Measurements from ENCODE around the gene CALM3. TPM values are rescaled to one million over a fixed set of nuclear protein-coding genes. Genes with fewer than 3 reads are reported as not detected.

Gene CALM3
- polyA plus RNA-seq, 1 of the 3 experiments (the other 2 are of a cell fraction): 495 TPM

GRCh38 chr19:46640656-46641055 lies 39.5 kb downstream of the CALM3 start:
- Histone ChIP-seq H3K9ac (no peak overlapping the region), H3K4me2 (no peak overlapping the region), H3K79me2 (ENCODE audit: insufficient read depth) (no peaks in the 10 kb centered on the region), H3K4me1 (ENCODE audit: control insufficient read depth in 1 of 2, insufficient read depth in 2 of 2, low read depth in 1 of 2, low read length in 1 of 2) (peaks cover 7 to 25% of the 10 kb centered on the region in 2 experiments; a peak in 2 of 4 replicates), H4K20me1 (ENCODE audit: insufficient read depth) (no peaks in the 10 kb centered on the region), H3K36me3 (replicated peaks in 1 of 2; ENCODE audit: control insufficient read depth in 1 of 2, insufficient read depth in 2 of 2, low read length in 1 of 2) (no peaks in the 10 kb centered on the region), H3K4me3 (ENCODE audit: low read depth in 2 of 2, low read length in 1 of 2) (no peak overlapping the region), H3K9me2 (no peaks in the 10 kb centered on the region), H3K27me3 (ENCODE audit: insufficient read depth) (no peaks in the 10 kb centered on the region), H2AFZ (ENCODE audit: low read depth) (no peak overlapping the region), H3K27ac (ENCODE audit: low read depth in 2 of 2, low read length in 1 of 2) (peak overlapping the region in 1 of 2 experiments; percentile 97; a peak in 2 of 4 replicates), H3K9me3 (no peaks in the 10 kb centered on the region), H3F3A (replicated peaks; ENCODE audit: insufficient read depth) (peaks cover 9% of the 10 kb centered on the region)
- TF ChIP-seq, protein P1, sequence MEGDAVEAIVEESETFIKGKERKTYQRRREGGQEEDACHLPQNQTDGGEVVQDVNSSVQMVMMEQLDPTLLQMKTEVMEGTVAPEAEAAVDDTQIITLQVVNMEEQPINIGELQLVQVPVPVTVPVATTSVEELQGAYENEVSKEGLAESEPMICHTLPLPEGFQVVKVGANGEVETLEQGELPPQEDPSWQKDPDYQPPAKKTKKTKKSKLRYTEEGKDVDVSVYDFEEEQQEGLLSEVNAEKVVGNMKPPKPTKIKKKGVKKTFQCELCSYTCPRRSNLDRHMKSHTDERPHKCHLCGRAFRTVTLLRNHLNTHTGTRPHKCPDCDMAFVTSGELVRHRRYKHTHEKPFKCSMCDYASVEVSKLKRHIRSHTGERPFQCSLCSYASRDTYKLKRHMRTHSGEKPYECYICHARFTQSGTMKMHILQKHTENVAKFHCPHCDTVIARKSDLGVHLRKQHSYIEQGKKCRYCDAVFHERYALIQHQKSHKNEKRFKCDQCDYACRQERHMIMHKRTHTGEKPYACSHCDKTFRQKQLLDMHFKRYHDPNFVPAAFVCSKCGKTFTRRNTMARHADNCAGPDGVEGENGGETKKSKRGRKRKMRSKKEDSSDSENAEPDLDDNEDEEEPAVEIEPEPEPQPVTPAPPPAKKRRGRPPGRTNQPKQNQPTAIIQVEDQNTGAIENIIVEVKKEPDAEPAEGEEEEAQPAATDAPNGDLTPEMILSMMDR (IDR thresholded peaks at IDR 0.05): no peak
- no peak for TF ChIP-seq IRF3 (IDR thresholded peaks at IDR 0.05; ENCODE audit: low read depth, low read length)
- TF ChIP-seq ELF1 (IDR thresholded peaks at IDR 0.05): no peak
- no peak for TF ChIP-seq CHD2 (IDR thresholded peaks at IDR 0.05; ENCODE audit: low read length, partially characterized antibody)
- TF ChIP-seq GABPA (IDR thresholded peaks at IDR 0.05; ENCODE audit: low read depth): no peak
- TF ChIP-seq, protein P2, sequence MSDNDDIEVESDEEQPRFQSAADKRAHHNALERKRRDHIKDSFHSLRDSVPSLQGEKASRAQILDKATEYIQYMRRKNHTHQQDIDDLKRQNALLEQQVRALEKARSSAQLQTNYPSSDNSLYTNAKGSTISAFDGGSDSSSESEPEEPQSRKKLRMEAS (IDR thresholded peaks at IDR 0.05; ENCODE audit: low read depth): no peak
- no peak for TF ChIP-seq NRF1 (IDR thresholded peaks at IDR 0.05; ENCODE audit: low read depth, low read length)
- TF ChIP-seq TAF1 (IDR thresholded peaks at IDR 0.05; ENCODE audit: borderline replicate concordance, low read depth, low read length): no peak
- TF ChIP-seq RCOR1 (IDR thresholded peaks at IDR 0.05; ENCODE audit: low read length): no peak
- no peak for TF ChIP-seq RAD21 (IDR thresholded peaks at IDR 0.05; ENCODE audit: low read length)
- no peak for TF ChIP-seq GATA2 (CRISPR knock-in tag; IDR thresholded peaks at IDR 0.05)
- TF ChIP-seq SIN3A (IDR thresholded peaks at IDR 0.05; ENCODE audit: borderline replicate concordance, low read depth, low read length): no peak
- TF ChIP-seq EZH2phosphoT487 (IDR thresholded peaks at IDR 0.05; ENCODE audit: borderline replicate concordance, low read depth): no peak
- ChIA-PET POLR2A (interaction anchor here (0.9 to 1.8 kb wide), 3 partner anchors 10 to 104 kb away, joined by 3 to 9 read pairs (median 4); no protein-coding TSS in a partner anchor), CTCF (no interaction called here)
- WGBS (ENCODE audit: low lambda C conversion rate): 93% methylated on average over 2 of the region's 2 CpGs
- no peak for DNase-seq

- H3K27me3 ChIP-seq (ENCODE audit: insufficient read depth): no peaks in the 10 kb centered on the region
- no peak overlapping the region for H3K9ac ChIP-seq
- no peak overlapping the region for H3K4me3 ChIP-seq (ENCODE audit: low read depth in 2 of 2, low read length in 1 of 2)
- H3F3A ChIP-seq (replicated peaks; ENCODE audit: insufficient read depth): peaks cover 4% of the 10 kb centered on the region
- H3K4me1 ChIP-seq (ENCODE audit: control insufficient read depth in 1 of 2, insufficient read depth in 2 of 2, low read depth in 1 of 2, low read length in 1 of 2): peaks cover 6 to 11% of the 10 kb centered on the region in 2 experiments; a peak in 2 of 4 replicates
- H2AFZ ChIP-seq (ENCODE audit: low read depth): no peak overlapping the region
- no peaks in the 10 kb centered on the region for H3K79me2 ChIP-seq (ENCODE audit: insufficient read depth)
- no peaks in the 10 kb centered on the region for H3K9me2 ChIP-seq
- H4K20me1 ChIP-seq (ENCODE audit: insufficient read depth): no peaks in the 10 kb centered on the region
- no peak overlapping the region for H3K27ac ChIP-seq (ENCODE audit: low read depth in 2 of 2, low read length in 1 of 2)
- DNase-seq: no peak
- TF ChIP-seq MEF2A (IDR thresholded peaks at IDR 0.05; ENCODE audit: borderline replicate concordance, low read depth) (no peak), GATA2 (CRISPR knock-in tag; IDR thresholded peaks at IDR 0.05) (no peak), JUND (IDR thresholded peaks at IDR 0.05) (no peak), CHD2 (IDR thresholded peaks at IDR 0.05; ENCODE audit: low read length, partially characterized antibody) (no peak), IRF3 (IDR thresholded peaks at IDR 0.05; ENCODE audit: low read depth, low read length) (no peak), FOXJ3 (CRISPR knock-in tag; IDR thresholded peaks at IDR 0.05) (no peak), RXRA (IDR thresholded peaks at IDR 0.05; ENCODE audit: borderline replicate concordance, low read depth) (no peak)
- TF ChIP-seq, protein P2 (IDR thresholded peaks at IDR 0.05; ENCODE audit: low read depth): no peak
- CTCF ChIA-PET: interaction anchor here (0.9 to 3.1 kb wide), 3 partner anchors 12 to 17 kb away, joined by 3 to 17 read pairs (median 3); partner anchors contain the start of gene DACT3
- POLR2A ChIA-PET: no interaction called here
- peaks cover 5% of the 10 kb centered on the region in 2 experiments for H3K36me3 ChIP-seq (replicated peaks in 1 of 2; ENCODE audit: control insufficient read depth in 1 of 2, insufficient read depth in 2 of 2, low read length in 1 of 2)
- H3K4me2 ChIP-seq: no peak overlapping the region
- WGBS (ENCODE audit: low lambda C conversion rate): 64% methylated on average over 3 of the region's 3 CpGs
- no peaks in the 10 kb centered on the region for H3K9me3 ChIP-seq
Observed at GRCh38 chr19:46644720-46645119, 43.6 kb downstream of the CALM3 start.
